ENCODE measurements around the gene REP15. TPM values are rescaled to one million over a fixed set of nuclear protein-coding genes. Genes with fewer than 3 reads are reported as not detected.

The REP15 gene
- total and polyA plus RNA-seq, 2 experiments from 2014 or later = 0.38 to 0.89 TPM

DNA sequence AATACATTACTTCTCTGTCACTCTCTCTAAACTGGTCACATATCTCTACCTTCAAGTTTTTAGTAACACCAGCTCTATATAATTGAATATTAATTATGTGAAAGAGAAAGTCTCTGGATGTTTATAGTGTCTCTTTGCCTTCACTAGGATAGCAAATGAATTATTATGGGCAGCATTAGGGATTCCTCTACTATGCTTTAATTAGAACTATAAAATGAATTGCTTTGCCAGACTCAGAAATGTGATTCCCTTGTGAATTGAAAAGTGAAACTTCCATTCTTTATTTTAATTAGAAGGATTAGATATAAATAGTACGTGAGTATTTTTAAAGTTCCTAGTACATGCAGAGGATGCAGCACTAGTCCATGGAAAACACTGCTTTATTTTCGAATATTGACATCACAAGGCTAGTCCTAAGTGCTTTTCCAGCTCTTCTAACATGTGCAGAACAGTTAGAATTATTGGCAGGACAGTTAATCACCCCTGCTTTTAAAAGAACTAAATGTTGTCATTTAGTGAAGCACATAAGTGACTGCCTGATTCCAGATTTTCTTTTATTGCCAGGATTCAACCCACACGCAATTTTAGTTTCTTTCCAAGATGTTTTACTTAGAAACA is 23.0 kb upstream of the REP15 start:
- Mint-ChIP-seq H3K4me3 (no peak overlapping the region), H3K27ac (no peak overlapping the region), H3K9me3 (no peaks in the 10 kb centered on the region), H3K4me1 (no peaks in the 10 kb centered on the region), H3K36me3 (ENCODE audit: low read depth) (no peaks in the 10 kb centered on the region), H3K27me3 (ENCODE audit: insufficient read depth, low read depth, poor library complexity) (no peaks in the 10 kb centered on the region)
- no peaks in the 10 kb centered on the region for H3K36me3 ChIP-seq (ENCODE audit: insufficient read depth)
- no peak overlapping the region for H2AFZ ChIP-seq
- H3K27ac ChIP-seq (ENCODE audit: low read depth) = no peak overlapping the region
- no peaks in the 10 kb centered on the region for H3K9me2 ChIP-seq (ENCODE audit: insufficient read depth)
- H3F3A ChIP-seq (replicated peaks; ENCODE audit: low read depth) = no peaks in the 10 kb centered on the region
- no peak overlapping the region for H3K4me2 ChIP-seq
- no peaks in the 10 kb centered on the region for H3K27me3 ChIP-seq (ENCODE audit: insufficient read depth)
- TF ChIP-seq ZNF331 (CRISPR knock-in tag; IDR thresholded peaks at IDR 0.05; ENCODE audit: low read depth) (no peak), CREB1 (CRISPR knock-in tag; IDR thresholded peaks at IDR 0.05; ENCODE audit: low read depth) (no peak), STAT1 (IDR thresholded peaks at IDR 0.05; ENCODE audit: unreplicated experiment) (no peak), EZH2 (IDR thresholded peaks at IDR 0.05; ENCODE audit: low read depth, unreplicated experiment) (no peak), JUNB (IDR thresholded peaks at IDR 0.05; ENCODE audit: unreplicated experiment) (no peak), EZH2phosphoT487 (IDR thresholded peaks at IDR 0.05; ENCODE audit: unreplicated experiment) (no peak), NANOG (IDR thresholded peaks at IDR 0.05; ENCODE audit: borderline replicate concordance) (no peak), ZNF114 (CRISPR knock-in tag; IDR thresholded peaks at IDR 0.05) (no peak), POLR2AphosphoS5 (IDR thresholded peaks at IDR 0.05; ENCODE audit: low read depth) (no peak)
- TF ChIP-seq, protein P1, sequence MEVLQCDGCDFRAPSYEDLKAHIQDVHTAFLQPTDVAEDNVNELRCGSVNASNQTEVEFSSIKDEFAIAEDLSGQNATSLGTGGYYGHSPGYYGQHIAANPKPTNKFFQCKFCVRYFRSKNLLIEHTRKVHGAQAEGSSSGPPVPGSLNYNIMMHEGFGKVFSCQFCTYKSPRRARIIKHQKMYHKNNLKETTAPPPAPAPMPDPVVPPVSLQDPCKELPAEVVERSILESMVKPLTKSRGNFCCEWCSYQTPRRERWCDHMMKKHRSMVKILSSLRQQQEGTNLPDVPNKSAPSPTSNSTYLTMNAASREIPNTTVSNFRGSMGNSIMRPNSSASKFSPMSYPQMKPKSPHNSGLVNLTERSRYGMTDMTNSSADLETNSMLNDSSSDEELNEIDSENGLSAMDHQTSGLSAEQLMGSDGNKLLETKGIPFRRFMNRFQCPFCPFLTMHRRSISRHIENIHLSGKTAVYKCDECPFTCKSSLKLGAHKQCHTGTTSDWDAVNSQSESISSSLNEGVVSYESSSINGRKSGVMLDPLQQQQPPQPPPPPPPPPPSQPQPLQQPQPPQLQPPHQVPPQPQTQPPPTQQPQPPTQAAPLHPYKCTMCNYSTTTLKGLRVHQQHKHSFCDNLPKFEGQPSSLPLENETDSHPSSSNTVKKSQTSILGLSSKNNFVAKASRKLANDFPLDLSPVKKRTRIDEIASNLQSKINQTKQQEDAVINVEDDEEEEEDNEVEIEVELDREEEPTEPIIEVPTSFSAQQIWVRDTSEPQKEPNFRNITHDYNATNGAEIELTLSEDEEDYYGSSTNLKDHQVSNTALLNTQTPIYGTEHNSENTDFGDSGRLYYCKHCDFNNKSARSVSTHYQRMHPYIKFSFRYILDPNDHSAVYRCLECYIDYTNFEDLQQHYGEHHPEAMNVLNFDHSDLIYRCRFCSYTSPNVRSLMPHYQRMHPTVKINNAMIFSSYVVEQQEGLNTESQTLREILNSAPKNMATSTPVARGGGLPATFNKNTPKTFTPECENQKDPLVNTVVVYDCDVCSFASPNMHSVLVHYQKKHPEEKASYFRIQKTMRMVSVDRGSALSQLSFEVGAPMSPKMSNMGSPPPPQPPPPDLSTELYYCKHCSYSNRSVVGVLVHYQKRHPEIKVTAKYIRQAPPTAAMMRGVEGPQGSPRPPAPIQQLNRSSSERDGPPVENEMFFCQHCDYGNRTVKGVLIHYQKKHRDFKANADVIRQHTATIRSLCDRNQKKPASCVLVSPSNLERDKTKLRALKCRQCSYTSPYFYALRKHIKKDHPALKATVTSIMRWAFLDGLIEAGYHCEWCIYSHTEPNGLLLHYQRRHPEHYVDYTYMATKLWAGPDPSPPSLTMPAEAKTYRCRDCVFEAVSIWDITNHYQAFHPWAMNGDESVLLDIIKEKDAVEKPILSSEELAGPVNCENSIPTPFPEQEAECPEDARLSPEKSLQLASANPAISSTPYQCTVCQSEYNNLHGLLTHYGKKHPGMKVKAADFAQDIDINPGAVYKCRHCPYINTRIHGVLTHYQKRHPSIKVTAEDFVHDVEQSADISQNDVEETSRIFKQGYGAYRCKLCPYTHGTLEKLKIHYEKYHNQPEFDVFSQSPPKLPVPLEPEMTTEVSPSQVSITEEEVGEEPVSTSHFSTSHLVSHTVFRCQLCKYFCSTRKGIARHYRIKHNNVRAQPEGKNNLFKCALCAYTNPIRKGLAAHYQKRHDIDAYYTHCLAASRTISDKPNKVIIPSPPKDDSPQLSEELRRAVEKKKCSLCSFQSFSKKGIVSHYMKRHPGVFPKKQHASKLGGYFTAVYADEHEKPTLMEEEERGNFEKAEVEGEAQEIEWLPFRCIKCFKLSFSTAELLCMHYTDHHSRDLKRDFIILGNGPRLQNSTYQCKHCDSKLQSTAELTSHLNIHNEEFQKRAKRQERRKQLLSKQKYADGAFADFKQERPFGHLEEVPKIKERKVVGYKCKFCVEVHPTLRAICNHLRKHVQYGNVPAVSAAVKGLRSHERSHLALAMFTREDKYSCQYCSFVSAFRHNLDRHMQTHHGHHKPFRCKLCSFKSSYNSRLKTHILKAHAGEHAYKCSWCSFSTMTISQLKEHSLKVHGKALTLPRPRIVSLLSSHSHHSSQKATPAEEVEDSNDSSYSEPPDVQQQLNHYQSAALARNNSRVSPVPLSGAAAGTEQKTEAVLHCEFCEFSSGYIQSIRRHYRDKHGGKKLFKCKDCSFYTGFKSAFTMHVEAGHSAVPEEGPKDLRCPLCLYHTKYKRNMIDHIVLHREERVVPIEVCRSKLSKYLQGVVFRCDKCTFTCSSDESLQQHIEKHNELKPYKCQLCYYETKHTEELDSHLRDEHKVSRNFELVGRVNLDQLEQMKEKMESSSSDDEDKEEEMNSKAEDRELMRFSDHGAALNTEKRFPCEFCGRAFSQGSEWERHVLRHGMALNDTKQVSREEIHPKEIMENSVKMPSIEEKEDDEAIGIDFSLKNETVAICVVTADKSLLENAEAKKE (CRISPR knock-in tag; IDR thresholded peaks at IDR 0.05) = no peak
- TF ChIP-seq, protein P2, sequence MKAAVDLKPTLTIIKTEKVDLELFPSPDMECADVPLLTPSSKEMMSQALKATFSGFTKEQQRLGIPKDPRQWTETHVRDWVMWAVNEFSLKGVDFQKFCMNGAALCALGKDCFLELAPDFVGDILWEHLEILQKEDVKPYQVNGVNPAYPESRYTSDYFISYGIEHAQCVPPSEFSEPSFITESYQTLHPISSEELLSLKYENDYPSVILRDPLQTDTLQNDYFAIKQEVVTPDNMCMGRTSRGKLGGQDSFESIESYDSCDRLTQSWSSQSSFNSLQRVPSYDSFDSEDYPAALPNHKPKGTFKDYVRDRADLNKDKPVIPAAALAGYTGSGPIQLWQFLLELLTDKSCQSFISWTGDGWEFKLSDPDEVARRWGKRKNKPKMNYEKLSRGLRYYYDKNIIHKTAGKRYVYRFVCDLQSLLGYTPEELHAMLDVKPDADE (IDR thresholded peaks at IDR 0.05) = no peak
- TF ChIP-seq, protein P3, sequence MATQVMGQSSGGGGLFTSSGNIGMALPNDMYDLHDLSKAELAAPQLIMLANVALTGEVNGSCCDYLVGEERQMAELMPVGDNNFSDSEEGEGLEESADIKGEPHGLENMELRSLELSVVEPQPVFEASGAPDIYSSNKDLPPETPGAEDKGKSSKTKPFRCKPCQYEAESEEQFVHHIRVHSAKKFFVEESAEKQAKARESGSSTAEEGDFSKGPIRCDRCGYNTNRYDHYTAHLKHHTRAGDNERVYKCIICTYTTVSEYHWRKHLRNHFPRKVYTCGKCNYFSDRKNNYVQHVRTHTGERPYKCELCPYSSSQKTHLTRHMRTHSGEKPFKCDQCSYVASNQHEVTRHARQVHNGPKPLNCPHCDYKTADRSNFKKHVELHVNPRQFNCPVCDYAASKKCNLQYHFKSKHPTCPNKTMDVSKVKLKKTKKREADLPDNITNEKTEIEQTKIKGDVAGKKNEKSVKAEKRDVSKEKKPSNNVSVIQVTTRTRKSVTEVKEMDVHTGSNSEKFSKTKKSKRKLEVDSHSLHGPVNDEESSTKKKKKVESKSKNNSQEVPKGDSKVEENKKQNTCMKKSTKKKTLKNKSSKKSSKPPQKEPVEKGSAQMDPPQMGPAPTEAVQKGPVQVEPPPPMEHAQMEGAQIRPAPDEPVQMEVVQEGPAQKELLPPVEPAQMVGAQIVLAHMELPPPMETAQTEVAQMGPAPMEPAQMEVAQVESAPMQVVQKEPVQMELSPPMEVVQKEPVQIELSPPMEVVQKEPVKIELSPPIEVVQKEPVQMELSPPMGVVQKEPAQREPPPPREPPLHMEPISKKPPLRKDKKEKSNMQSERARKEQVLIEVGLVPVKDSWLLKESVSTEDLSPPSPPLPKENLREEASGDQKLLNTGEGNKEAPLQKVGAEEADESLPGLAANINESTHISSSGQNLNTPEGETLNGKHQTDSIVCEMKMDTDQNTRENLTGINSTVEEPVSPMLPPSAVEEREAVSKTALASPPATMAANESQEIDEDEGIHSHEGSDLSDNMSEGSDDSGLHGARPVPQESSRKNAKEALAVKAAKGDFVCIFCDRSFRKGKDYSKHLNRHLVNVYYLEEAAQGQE (IDR thresholded peaks at IDR 0.05; ENCODE audit: unreplicated experiment) = no peak
- TF ChIP-seq, protein P4, sequence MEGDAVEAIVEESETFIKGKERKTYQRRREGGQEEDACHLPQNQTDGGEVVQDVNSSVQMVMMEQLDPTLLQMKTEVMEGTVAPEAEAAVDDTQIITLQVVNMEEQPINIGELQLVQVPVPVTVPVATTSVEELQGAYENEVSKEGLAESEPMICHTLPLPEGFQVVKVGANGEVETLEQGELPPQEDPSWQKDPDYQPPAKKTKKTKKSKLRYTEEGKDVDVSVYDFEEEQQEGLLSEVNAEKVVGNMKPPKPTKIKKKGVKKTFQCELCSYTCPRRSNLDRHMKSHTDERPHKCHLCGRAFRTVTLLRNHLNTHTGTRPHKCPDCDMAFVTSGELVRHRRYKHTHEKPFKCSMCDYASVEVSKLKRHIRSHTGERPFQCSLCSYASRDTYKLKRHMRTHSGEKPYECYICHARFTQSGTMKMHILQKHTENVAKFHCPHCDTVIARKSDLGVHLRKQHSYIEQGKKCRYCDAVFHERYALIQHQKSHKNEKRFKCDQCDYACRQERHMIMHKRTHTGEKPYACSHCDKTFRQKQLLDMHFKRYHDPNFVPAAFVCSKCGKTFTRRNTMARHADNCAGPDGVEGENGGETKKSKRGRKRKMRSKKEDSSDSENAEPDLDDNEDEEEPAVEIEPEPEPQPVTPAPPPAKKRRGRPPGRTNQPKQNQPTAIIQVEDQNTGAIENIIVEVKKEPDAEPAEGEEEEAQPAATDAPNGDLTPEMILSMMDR (conservative IDR thresholded peaks at IDR 0.05; ENCODE audit: low read depth in 2 of 2) = no peak
- H4K20me1 ChIP-seq (replicated peaks; ENCODE audit: insufficient read depth) = no peaks in the 10 kb centered on the region
- no peaks in the 10 kb centered on the region for H3K4me1 ChIP-seq (ENCODE audit: insufficient read depth)
- H3K79me2 ChIP-seq (replicated peaks; ENCODE audit: insufficient read depth) = no peaks in the 10 kb centered on the region
- H3K4me3 ChIP-seq = no peak overlapping the region
- ATAC-seq = no peak
- DNase-seq (ENCODE audit: low spot score) = no peak

Measured in GM23338 (cell line).